SK-N-SH treated with all-trans-retinoic acid at 6 μM for 48 hours (cell line): Measurements from ENCODE around the gene SERHL2.

Experiments used
- RARB ChIP-seq: fragments of 250-450 bp; sonication (Bioruptor Pico); IDR thresholded peaks from 2 replicates; pipeline ENCODE4 v1.8.0; 2021; ENCODE audit warnings: mild to moderate bottlenecking, moderate library complexity
- ZC3H10 ChIP-seq: fragments of 250-450 bp; sonication (Bioruptor Pico); IDR thresholded peaks from 2 replicates; pipeline ENCODE4 v1.5.1; 2021; ENCODE audit warnings: mild to moderate bottlenecking, moderate library complexity
- ZNF565 ChIP-seq: fragments of 450-650 bp; formaldehyde crosslinking; conservative IDR thresholded peaks from 2 replicates; pipeline ENCODE4 v1.5.0; 2020; ENCODE audit warnings: low read depth, mild to moderate bottlenecking, moderate library complexity
- TF ChIP-seq, protein P1 (sequence below): fragments of 250-450 bp; sonication (Bioruptor Pico); IDR thresholded peaks from 2 replicates; pipeline ENCODE4 v1.5.1; 2020; ENCODE audit warnings: low read depth, mild to moderate bottlenecking, moderate library complexity

DNA sequence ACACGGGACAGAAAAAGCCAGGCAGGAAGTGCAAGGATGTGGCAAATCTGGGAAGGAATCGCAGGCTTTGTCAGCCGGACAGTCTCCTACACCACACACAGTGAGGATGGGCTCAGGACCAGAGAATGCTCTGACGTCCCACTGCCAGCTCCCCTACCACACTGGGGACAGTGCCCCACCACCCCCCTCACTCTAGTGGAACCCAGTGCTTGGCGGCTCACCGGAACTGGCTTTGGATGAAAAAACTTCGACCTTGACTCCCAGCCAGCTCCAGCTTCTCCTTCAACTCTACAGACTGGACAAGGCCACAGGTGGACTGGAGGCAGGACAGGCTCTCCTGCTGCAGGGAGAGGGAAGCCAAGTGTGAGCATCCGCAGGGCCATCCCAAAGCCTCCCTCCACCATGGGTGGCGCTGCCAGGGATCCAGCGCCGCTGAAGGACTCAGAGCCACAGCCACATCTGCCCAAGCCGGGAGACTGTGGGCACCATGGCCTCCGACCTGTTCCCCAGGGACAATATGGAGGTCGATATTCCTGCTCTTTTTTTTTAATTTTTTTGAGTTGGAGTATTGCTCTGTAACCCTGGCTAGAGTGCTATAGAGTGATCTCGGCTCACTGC lies 24.0 kb downstream of the SERHL2 start:
- TF ChIP-seq RARB: no peak
- TF ChIP-seq ZC3H10 (CRISPR knock-in tag): no peak
- TF ChIP-seq, protein P1, sequence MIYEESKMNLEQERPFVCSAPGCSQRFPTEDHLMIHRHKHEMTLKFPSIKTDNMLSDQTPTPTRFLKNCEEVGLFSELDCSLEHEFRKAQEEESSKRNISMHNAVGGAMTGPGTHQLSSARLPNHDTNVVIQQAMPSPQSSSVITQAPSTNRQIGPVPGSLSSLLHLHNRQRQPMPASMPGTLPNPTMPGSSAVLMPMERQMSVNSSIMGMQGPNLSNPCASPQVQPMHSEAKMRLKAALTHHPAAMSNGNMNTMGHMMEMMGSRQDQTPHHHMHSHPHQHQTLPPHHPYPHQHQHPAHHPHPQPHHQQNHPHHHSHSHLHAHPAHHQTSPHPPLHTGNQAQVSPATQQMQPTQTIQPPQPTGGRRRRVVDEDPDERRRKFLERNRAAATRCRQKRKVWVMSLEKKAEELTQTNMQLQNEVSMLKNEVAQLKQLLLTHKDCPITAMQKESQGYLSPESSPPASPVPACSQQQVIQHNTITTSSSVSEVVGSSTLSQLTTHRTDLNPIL (CRISPR knock-in tag): no peak
- TF ChIP-seq ZNF565 (CRISPR knock-in tag): no peak
